NOMO-1 treated with DMSO at 0.1 percent for 48 hours (cell line): Measurements from ENCODE around the gene MAP7.
A peak's percentile ranks its signal among the peaks of the same experiment; 100 is the strongest.
"Not testable (repeated sequence)": the region's sequence is repeated elsewhere in the genome, so short reads cannot be mapped to it uniquely, and the experiment has no call there.

ENCODE experiments used
- DNase-seq: peaks from one replicate; lab custom pipeline; 2025; ENCODE audit not compliant: unreplicated experiment; lab: John Stamatoyannopoulos, UW

MAP7 gene

GRCh38 chr6:136508725-136509392 is 41.4 kb downstream of the MAP7 start:
- peak; percentile 63 for DNase-seq

GRCh38 chr6:136506124-136506799 is 44.0 kb downstream of the MAP7 start:
- no peak for DNase-seq

GRCh38 chr6:136503303-136504029 is 46.8 kb downstream of the MAP7 start:
- peak; percentile 50 for DNase-seq

- DNase-seq, result peak; percentile 50
Observed at GRCh38 chr6:136502786-136503185, 47.4 kb downstream of the MAP7 start.

GRCh38 chr6:136501514-136501913 is 48.7 kb downstream of the MAP7 start:
- DNase-seq, result peak; percentile 57

GRCh38 chr6:136501096-136501495 is 49.1 kb downstream of the MAP7 start:
- peak; percentile 53 for DNase-seq

- DNase-seq, result no peak
Observed at GRCh38 chr6:136500414-136500813, 49.8 kb downstream of the MAP7 start.

GRCh38 chr6:136499370-136499769 is 50.9 kb downstream of the MAP7 start:
- DNase-seq, result no peak

- not testable (repeated sequence) for DNase-seq
Observed at GRCh38 chr6:136496449-136496848, 53.8 kb downstream of the MAP7 start.

GRCh38 chr6:136494710-136495109 is 55.5 kb downstream of the MAP7 start:
- DNase-seq, result no peak

GRCh38 chr6:136494059-136494458 is 56.2 kb downstream of the MAP7 start:
- no peak for DNase-seq

GRCh38 chr6:136492409-136492808 is 57.8 kb downstream of the MAP7 start:
- DNase-seq, result no peak

GRCh38 chr6:136491754-136492153 is 58.5 kb downstream of the MAP7 start:
- no peak for DNase-seq

GRCh38 chr6:136491251-136491650 is 59.0 kb downstream of the MAP7 start:
- no peak for DNase-seq

- not testable (repeated sequence) for DNase-seq
Observed at GRCh38 chr6:136489689-136490033, 60.6 kb downstream of the MAP7 start.

GRCh38 chr6:136487759-136488425 is 62.3 kb downstream of the MAP7 start:
- DNase-seq, result no peak

- no peak for DNase-seq
Observed at GRCh38 chr6:136486357-136486756, 63.9 kb downstream of the MAP7 start.

GRCh38 chr6:136483906-136484305 is 66.3 kb downstream of the MAP7 start:
- no peak for DNase-seq

- not testable (repeated sequence) for DNase-seq
Observed at GRCh38 chr6:136483005-136483404, 67.2 kb downstream of the MAP7 start.

GRCh38 chr6:136477548-136477947 is 72.7 kb downstream of the MAP7 start:
- DNase-seq, result no peak

- no peak for DNase-seq
Observed at GRCh38 chr6:136475686-136476085, 74.5 kb downstream of the MAP7 start.

GRCh38 chr6:136474241-136474640 is 76.0 kb downstream of the MAP7 start:
- DNase-seq, result no peak
